GM18526 (cell line): ENCODE results near the gene APOBEC3H.

ENCODE experiments used
- POLR2A ChIP-seq: IDR thresholded peaks from 3 replicates; pipeline ENCODE4 v1.6.1; 2011; ENCODE audit not compliant: insufficient read length; ENCODE audit errors: extremely low read depth

Gene APOBEC3H

GRCh38 chr22:39108487-39108886 lies 11.4 kb downstream of the APOBEC3H start:
- no peak for TF ChIP-seq POLR2A

- TF ChIP-seq POLR2A, result no peak
Measured at GRCh38 chr22:39109361-39109760, 12.3 kb downstream of the APOBEC3H start.

GRCh38 chr22:39110631-39111561 lies 13.9 kb downstream of the APOBEC3H start:
- no peak for TF ChIP-seq POLR2A

GRCh38 chr22:39114112-39114511 lies 17.1 kb downstream of the APOBEC3H start:
- TF ChIP-seq POLR2A, result no peak

GRCh38 chr22:39115570-39115969 lies 18.5 kb downstream of the APOBEC3H start:
- no peak for TF ChIP-seq POLR2A

- TF ChIP-seq POLR2A, result no peak
Measured at GRCh38 chr22:39115977-39116621, 19.1 kb downstream of the APOBEC3H start.

GRCh38 chr22:39117585-39118191 lies 20.6 kb downstream of the APOBEC3H start:
- no peak for TF ChIP-seq POLR2A

- TF ChIP-seq POLR2A, result no peak
Measured at GRCh38 chr22:39120983-39121382, 23.9 kb downstream of the APOBEC3H start.

GRCh38 chr22:39122772-39123470 lies 25.9 kb downstream of the APOBEC3H start:
- TF ChIP-seq POLR2A, result no peak

GRCh38 chr22:39123751-39124581 lies 26.9 kb downstream of the APOBEC3H start:
- TF ChIP-seq POLR2A, result no peak

- TF ChIP-seq POLR2A, result no peak
Measured at GRCh38 chr22:39125622-39126021, 28.6 kb downstream of the APOBEC3H start.

GRCh38 chr22:39128508-39128907 lies 31.5 kb downstream of the APOBEC3H start:
- TF ChIP-seq POLR2A, result no peak

- no peak for TF ChIP-seq POLR2A
Measured at GRCh38 chr22:39129081-39129480, 32.0 kb downstream of the APOBEC3H start.

GRCh38 chr22:39129746-39130145 lies 32.7 kb downstream of the APOBEC3H start:
- TF ChIP-seq POLR2A, result no peak
